H9 (cell line): ENCODE data around the gene NFASC. TPM values are rescaled to one million over a fixed set of nuclear protein-coding genes. Genes with fewer than 3 reads are reported as not detected.

Experiments
- DNase-seq: peaks from one replicate; pipeline ENCODE4 v3.0.0-alpha.2; 2017
- H2AFZ ChIP-seq: one replicate; pipeline ENCODE4 v1.6.1; 2013; ENCODE audit warnings: mild to moderate bottlenecking, low read length, control low read depth, moderate library complexity
- H2AK5ac ChIP-seq: 2 replicates; pipeline ENCODE4 v1.6.1; 2013; ENCODE audit warnings: low read length, control low read depth, mixed read lengths; ENCODE audit not compliant: insufficient read length
- H2BK120ac ChIP-seq: one replicate; pipeline ENCODE4 v1.6.1; 2013; ENCODE audit warnings: low read depth, mild to moderate bottlenecking, low read length, control low read depth, inconsistent platforms; ENCODE audit not compliant: poor library complexity, severe bottlenecking
- H2BK12ac ChIP-seq: 2 replicates; pipeline ENCODE4 v1.6.1; 2013; ENCODE audit warnings: low read length, control low read depth, mixed read lengths, low read depth; ENCODE audit not compliant: insufficient read length
- H2BK15ac ChIP-seq: 2 replicates; pipeline ENCODE4 v1.6.1; 2013; ENCODE audit warnings: low read depth, low read length, control low read depth
- H2BK20ac ChIP-seq: one replicate; pipeline ENCODE4 v1.6.1; 2013; ENCODE audit warnings: low read depth, mild to moderate bottlenecking, low read length, control low read depth, inconsistent platforms; ENCODE audit not compliant: poor library complexity, severe bottlenecking
- H2BK5ac ChIP-seq: 2 replicates; pipeline ENCODE4 v1.6.1; 2013; ENCODE audit warnings: low read length, control low read depth, mixed read lengths; ENCODE audit not compliant: insufficient read length
- H3K14ac ChIP-seq: 2 replicates; pipeline ENCODE4 v1.6.1; 2013; ENCODE audit warnings: low read length, control low read depth; ENCODE audit not compliant: insufficient read depth
- H3K18ac ChIP-seq: 2 replicates; pipeline ENCODE4 v1.6.1; 2013; ENCODE audit warnings: low read depth, mild to moderate bottlenecking, mixed read lengths, low read length, control low read depth; ENCODE audit not compliant: insufficient read length
- H3K23ac ChIP-seq: 2 replicates; pipeline ENCODE4 v1.6.1; 2013; ENCODE audit warnings: low read length, control low read depth, mixed read lengths, low read depth; ENCODE audit not compliant: insufficient read length
- H3K23me2 ChIP-seq: 2 replicates; pipeline ENCODE4 v1.6.1; 2013; ENCODE audit warnings: low read depth, mild to moderate bottlenecking, mixed read lengths, low read length, control low read depth; ENCODE audit not compliant: insufficient read length, poor library complexity, severe bottlenecking
- H3K27ac ChIP-seq: 2 replicates; pipeline ENCODE4 v1.5.1; 2013; ENCODE audit warnings: low read length, control low read depth, mixed read lengths, low read depth; ENCODE audit not compliant: insufficient read length
- H3K27me3 ChIP-seq: 2 replicates; pipeline ENCODE4 v1.6.1; 2013; ENCODE audit warnings: low read length, control low read depth, inconsistent platforms; ENCODE audit not compliant: insufficient read depth
- H3K4ac ChIP-seq: 2 replicates; pipeline ENCODE4 v1.6.1; 2013; ENCODE audit warnings: low read depth, mild to moderate bottlenecking, control low read depth, inconsistent platforms, low read length, moderate library complexity
- H3K4me1 ChIP-seq: 2 replicates; pipeline ENCODE4 v1.6.1; 2013; ENCODE audit warnings: low read length, control low read depth, inconsistent platforms; ENCODE audit not compliant: insufficient read depth
- H3K4me2 ChIP-seq: 2 replicates; pipeline ENCODE4 v1.6.1; 2013; ENCODE audit warnings: low read length, control low read depth, mixed read lengths; ENCODE audit not compliant: insufficient read length, insufficient read depth
- H3K56ac ChIP-seq: 2 replicates; pipeline ENCODE4 v1.6.1; 2013; ENCODE audit warnings: low read depth, mild to moderate bottlenecking, mixed read lengths, low read length, control low read depth; ENCODE audit not compliant: insufficient read length
- H3K79me1 ChIP-seq: 2 replicates; pipeline ENCODE4 v1.6.1; 2013; ENCODE audit warnings: low read depth, mild to moderate bottlenecking, moderate library complexity, low read length, control low read depth, inconsistent platforms; ENCODE audit not compliant: insufficient read depth, poor library complexity, severe bottlenecking
- H3K79me2 ChIP-seq: 2 replicates; pipeline ENCODE4 v1.6.1; 2013; ENCODE audit warnings: low read length, control low read depth, inconsistent platforms; ENCODE audit not compliant: insufficient read depth
- H3K9ac ChIP-seq: 2 replicates; pipeline ENCODE4 v1.6.1; 2013; ENCODE audit warnings: low read length, control low read depth, mixed read lengths; ENCODE audit not compliant: insufficient read length; ENCODE audit errors: extremely low read depth
- H3K9me3 ChIP-seq: one replicate; pipeline ENCODE4 v1.6.1; 2013; ENCODE audit warnings: low read depth, low read length, inconsistent platforms; ENCODE audit not compliant: control insufficient read depth
- H3T11ph ChIP-seq: one replicate; pipeline ENCODE4 v1.6.1; 2013; ENCODE audit warnings: mild to moderate bottlenecking, low read length, control low read depth, inconsistent platforms
- H4K20me1 ChIP-seq: one replicate; pipeline ENCODE4 v1.6.1; 2013; ENCODE audit not compliant: control insufficient read depth, insufficient read length, insufficient read depth
- H4K5ac ChIP-seq: 2 replicates; pipeline ENCODE4 v1.6.1; 2013; ENCODE audit warnings: low read depth, mild to moderate bottlenecking, mixed read lengths, low read length, control low read depth; ENCODE audit not compliant: insufficient read length
- H4K8ac ChIP-seq: replicated peaks from 2 replicates; pipeline ENCODE4 v1.6.1; 2013; ENCODE audit warnings: low read length, control low read depth, mixed read lengths, low read depth; ENCODE audit not compliant: insufficient read length
- H4K91ac ChIP-seq: 2 replicates; pipeline ENCODE4 v1.6.1; 2013; ENCODE audit warnings: low read depth, mild to moderate bottlenecking, moderate library complexity, mixed read lengths, low read length, control low read depth; ENCODE audit not compliant: insufficient read length
- H3K27ac Mint-ChIP-seq, 3 experiments: 2 replicates in 2 of 3; 3 replicates in 1 of 3; pipeline ENCODE4 v1.8.0; 2020 to 2021; ENCODE audit warnings: mixed read lengths in 3 of 3, mild to moderate bottlenecking in 1 of 3, moderate library complexity in 1 of 3
- H3K27me3 Mint-ChIP-seq: 2 replicates; pipeline ENCODE4 v1.8.0; 2021; ENCODE audit warnings: low read depth, mild to moderate bottlenecking, moderate library complexity, mixed read lengths
- H3K36me3 Mint-ChIP-seq, 3 experiments: 2 replicates in 2 of 3; 3 replicates in 1 of 3; pipeline ENCODE4 v1.8.0; 2020 to 2021; ENCODE audit warnings: low read depth in 3 of 3, mixed read lengths in 3 of 3; ENCODE audit not compliant: insufficient read depth in 1 of 3
- H3K4me1 Mint-ChIP-seq, 2 experiments: 2 replicates each; pipeline ENCODE4 v1.8.0; 2020; ENCODE audit warnings: mixed read lengths in 2 of 2
- H3K4me3 Mint-ChIP-seq, 2 experiments: 2 replicates in 1 of 2; 3 replicates in 1 of 2; pipeline ENCODE4 v1.8.0; 2020 to 2021; ENCODE audit warnings: mild to moderate bottlenecking in 2 of 2, mixed read lengths in 2 of 2, moderate library complexity in 1 of 2
- H3K9me3 Mint-ChIP-seq, 2 experiments: 2 replicates in 1 of 2; 3 replicates in 1 of 2; pipeline ENCODE4 v1.8.0; 2020; ENCODE audit warnings: mild to moderate bottlenecking in 2 of 2, mixed read lengths in 2 of 2, moderate library complexity in 1 of 2
- WGBS: extraction: QIAGEN DNeasy Blood & Tissue Kit; methylation state at CpG from one replicate; pipeline ENCODE4 v1.1.7; 2013; ENCODE audit warnings: missing lambda C conversion rate, low lambda C conversion rate, mixed read lengths; ENCODE audit not compliant: insufficient read length; ENCODE audit errors: extremely low coverage; 5-methylcytosine and 5-hydroxymethylcytosine counted together
- total RNA-seq: library from RNA; stranded (reverse); gene quantifications from 2 replicates; pipeline ENCODE4 v1.2.1, GENCODE V29; 2021
- TF ChIP-seq, protein P1 (sequence below): fragments of 200-600 bp; sonication (generic); conservative IDR thresholded peaks from 3 replicates; pipeline ENCODE4 v1.8.0; 2021; ENCODE audit warnings: antibody characterized with exemption, mild to moderate bottlenecking

NFASC gene
- total RNA-seq, 1 experiment from 2014 or later = 5.0 TPM

DNA sequence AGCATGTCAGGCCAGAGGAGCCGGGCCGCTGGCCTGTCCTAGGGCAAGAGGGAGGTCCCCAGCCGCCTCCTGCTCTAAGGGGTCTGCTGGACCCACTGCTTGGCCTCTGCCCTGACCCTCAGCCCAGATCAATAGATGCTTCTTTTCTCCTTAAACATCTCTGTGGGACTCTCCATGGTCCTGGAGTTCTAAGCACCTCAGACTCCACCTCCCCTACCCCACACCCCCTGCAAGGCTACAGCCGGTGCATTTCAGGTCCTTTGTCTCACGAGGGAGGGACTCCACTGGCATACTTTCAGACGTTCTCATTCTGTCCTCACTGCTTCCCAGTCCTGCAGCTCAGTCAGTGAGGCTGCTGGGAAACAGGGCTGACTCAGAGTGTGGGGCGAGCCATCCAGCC is 183.4 kb downstream of the NFASC start:
- no peaks in the 10 kb centered on the region for H3K79me2 ChIP-seq
- H2AK5ac ChIP-seq = no peak overlapping the region
- no peak overlapping the region for H3K4me3 Mint-ChIP-seq
- DNase-seq = no peak
- no peak overlapping the region for H3K14ac ChIP-seq
- H3K18ac ChIP-seq = no peak overlapping the region
- H2BK12ac ChIP-seq = no peak overlapping the region
- H2AFZ ChIP-seq = no peak overlapping the region
- no peaks in the 10 kb centered on the region for H4K20me1 ChIP-seq
- no peak overlapping the region for H4K8ac ChIP-seq
- WGBS = no CpG with 5 or more reads among the region's 7 CpGs
- no peaks in the 10 kb centered on the region for H3K9me3 Mint-ChIP-seq
- no peak overlapping the region for H4K91ac ChIP-seq
- H2BK5ac ChIP-seq = no peak overlapping the region
- no peaks in the 10 kb centered on the region for H3K27me3 ChIP-seq
- no peak overlapping the region for H3K9ac ChIP-seq
- TF ChIP-seq, protein P1, sequence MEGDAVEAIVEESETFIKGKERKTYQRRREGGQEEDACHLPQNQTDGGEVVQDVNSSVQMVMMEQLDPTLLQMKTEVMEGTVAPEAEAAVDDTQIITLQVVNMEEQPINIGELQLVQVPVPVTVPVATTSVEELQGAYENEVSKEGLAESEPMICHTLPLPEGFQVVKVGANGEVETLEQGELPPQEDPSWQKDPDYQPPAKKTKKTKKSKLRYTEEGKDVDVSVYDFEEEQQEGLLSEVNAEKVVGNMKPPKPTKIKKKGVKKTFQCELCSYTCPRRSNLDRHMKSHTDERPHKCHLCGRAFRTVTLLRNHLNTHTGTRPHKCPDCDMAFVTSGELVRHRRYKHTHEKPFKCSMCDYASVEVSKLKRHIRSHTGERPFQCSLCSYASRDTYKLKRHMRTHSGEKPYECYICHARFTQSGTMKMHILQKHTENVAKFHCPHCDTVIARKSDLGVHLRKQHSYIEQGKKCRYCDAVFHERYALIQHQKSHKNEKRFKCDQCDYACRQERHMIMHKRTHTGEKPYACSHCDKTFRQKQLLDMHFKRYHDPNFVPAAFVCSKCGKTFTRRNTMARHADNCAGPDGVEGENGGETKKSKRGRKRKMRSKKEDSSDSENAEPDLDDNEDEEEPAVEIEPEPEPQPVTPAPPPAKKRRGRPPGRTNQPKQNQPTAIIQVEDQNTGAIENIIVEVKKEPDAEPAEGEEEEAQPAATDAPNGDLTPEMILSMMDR = no peak
- no peak overlapping the region for H3K4me2 ChIP-seq
- H3K79me1 ChIP-seq = no peaks in the 10 kb centered on the region
- H3K27me3 Mint-ChIP-seq = peaks cover 7% of the 10 kb centered on the region
- no peaks in the 10 kb centered on the region for H3K9me3 ChIP-seq
- H3K27ac Mint-ChIP-seq = no peak overlapping the region
- no peak overlapping the region for H4K5ac ChIP-seq
- H3K4ac ChIP-seq = no peak overlapping the region
- H3K36me3 Mint-ChIP-seq = no peaks in the 10 kb centered on the region
- H2BK120ac ChIP-seq = no peak overlapping the region
- H2BK20ac ChIP-seq = no peak overlapping the region
- no peak overlapping the region for H3K27ac ChIP-seq
- no peaks in the 10 kb centered on the region for H3K4me1 ChIP-seq
- H3T11ph ChIP-seq = no peak overlapping the region
- no peak overlapping the region for H2BK15ac ChIP-seq
- H3K4me1 Mint-ChIP-seq = peaks cover 4 to 21% of the 10 kb centered on the region in 2 experiments
- H3K23ac ChIP-seq = no peak overlapping the region
- no peak overlapping the region for H3K56ac ChIP-seq
- no peaks in the 10 kb centered on the region for H3K23me2 ChIP-seq
